K562 (cell line): ENCODE measurements around the gene OCIAD1.

Experiments
- FOXA1 ChIP-seq: fragments of 450-650 bp; IDR thresholded peaks from 2 replicates; pipeline ENCODE4 v1.6.1; 2016; ENCODE audit warnings: mild to moderate bottlenecking, borderline replicate concordance
- GABPA ChIP-seq: fragments of 200-800 bp; sonication (Bioruptor generic); conservative IDR thresholded peaks from 2 replicates; pipeline ENCODE4 v1.6.1; 2016; ENCODE audit warnings: low read depth, missing genetic modification characterization, missing compliant biosample characterization
- JUNB ChIP-seq: fragments of 450-650 bp; formaldehyde crosslinking; conservative IDR thresholded peaks from 2 replicates; pipeline ENCODE4 v1.4.0; 2020; ENCODE audit warnings: mild to moderate bottlenecking
- MXI1 ChIP-seq: IDR thresholded peaks from 2 replicates; pipeline ENCODE4 v1.6.1; 2011; ENCODE audit warnings: low read depth, mild to moderate bottlenecking, improper control_type of control experiment, low read length
- POLR2A ChIP-seq: fragments of 450-650 bp; conservative IDR thresholded peaks from 2 replicates; pipeline ENCODE4 v1.6.1; 2016
- ZNF354B ChIP-seq: fragments of 250-450 bp; sonication (Bioruptor Pico); IDR thresholded peaks from 2 replicates; pipeline ENCODE4 v1.4.0; 2020
- TF ChIP-seq, protein P1 (sequence below), 2 experiments: fragments of 450-650 bp; formaldehyde crosslinking in 1 of 2; IDR thresholded peaks; 2 replicates each; pipeline versions ENCODE4 v1.4.0 to v1.6.1; 2014 to 2020; ENCODE audit warnings: mild to moderate bottlenecking in 2 of 2, borderline replicate concordance in 1 of 2, low read depth in 1 of 2
- TF ChIP-seq, protein P2 (sequence below): sonication (generic); formaldehyde crosslinking; IDR thresholded peaks from 2 replicates; pipeline ENCODE4 v1.9.0; 2022; ENCODE audit warnings: mild to moderate bottlenecking, missing genetic modification reagents
- TF ChIP-seq, protein P3 (sequence below), 3 experiments: IDR thresholded peaks in 2 of 3; conservative IDR thresholded peaks in 1 of 3; 2 replicates each; pipeline ENCODE4 v1.5.1; 2011 to 2012; ENCODE audit warnings: low read length in 3 of 3, mild to moderate bottlenecking in 3 of 3, control low read depth in 2 of 3, improper control_type of control experiment in 1 of 3, inconsistent platforms in 1 of 3, low read depth in 1 of 3, mixed read lengths in 1 of 3, moderate library complexity in 1 of 3; ENCODE audit not compliant: insufficient read depth in 2 of 3
- TF ChIP-seq, protein P4 (sequence below): IDR thresholded peaks from 3 replicates; pipeline ENCODE4 v1.6.1; 2011; ENCODE audit warnings: borderline replicate concordance, mild to moderate bottlenecking; ENCODE audit not compliant: insufficient read length, insufficient read depth
- TF ChIP-seq, protein P5 (sequence below): IDR thresholded peaks from 2 replicates; pipeline ENCODE4 v1.6.1; 2011; ENCODE audit warnings: borderline replicate concordance, low read depth, mild to moderate bottlenecking, moderate library complexity, low read length; ENCODE audit not compliant: insufficient read depth, poor library complexity, severe bottlenecking

DNA sequence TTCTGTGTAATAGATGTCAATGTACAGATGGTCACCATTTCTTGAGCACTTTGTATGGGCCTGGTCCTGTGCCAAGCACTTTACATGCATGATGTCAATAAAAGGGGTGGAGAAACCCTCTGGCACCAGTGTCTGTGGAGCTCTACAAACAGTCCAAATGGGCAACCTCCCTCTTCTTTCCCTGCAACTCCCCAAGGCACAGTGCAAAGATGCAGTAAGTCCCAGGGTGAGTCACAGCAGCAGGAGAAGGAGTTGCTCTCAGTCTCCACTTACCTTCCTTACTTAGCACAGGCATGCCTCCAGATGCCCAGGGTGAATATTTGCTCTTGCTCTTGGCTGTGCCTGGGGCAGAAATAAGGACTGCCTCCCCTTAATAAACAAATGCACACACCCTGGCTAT, 71.4 kb downstream of the OCIAD1 start:
- TF ChIP-seq, protein P1, sequence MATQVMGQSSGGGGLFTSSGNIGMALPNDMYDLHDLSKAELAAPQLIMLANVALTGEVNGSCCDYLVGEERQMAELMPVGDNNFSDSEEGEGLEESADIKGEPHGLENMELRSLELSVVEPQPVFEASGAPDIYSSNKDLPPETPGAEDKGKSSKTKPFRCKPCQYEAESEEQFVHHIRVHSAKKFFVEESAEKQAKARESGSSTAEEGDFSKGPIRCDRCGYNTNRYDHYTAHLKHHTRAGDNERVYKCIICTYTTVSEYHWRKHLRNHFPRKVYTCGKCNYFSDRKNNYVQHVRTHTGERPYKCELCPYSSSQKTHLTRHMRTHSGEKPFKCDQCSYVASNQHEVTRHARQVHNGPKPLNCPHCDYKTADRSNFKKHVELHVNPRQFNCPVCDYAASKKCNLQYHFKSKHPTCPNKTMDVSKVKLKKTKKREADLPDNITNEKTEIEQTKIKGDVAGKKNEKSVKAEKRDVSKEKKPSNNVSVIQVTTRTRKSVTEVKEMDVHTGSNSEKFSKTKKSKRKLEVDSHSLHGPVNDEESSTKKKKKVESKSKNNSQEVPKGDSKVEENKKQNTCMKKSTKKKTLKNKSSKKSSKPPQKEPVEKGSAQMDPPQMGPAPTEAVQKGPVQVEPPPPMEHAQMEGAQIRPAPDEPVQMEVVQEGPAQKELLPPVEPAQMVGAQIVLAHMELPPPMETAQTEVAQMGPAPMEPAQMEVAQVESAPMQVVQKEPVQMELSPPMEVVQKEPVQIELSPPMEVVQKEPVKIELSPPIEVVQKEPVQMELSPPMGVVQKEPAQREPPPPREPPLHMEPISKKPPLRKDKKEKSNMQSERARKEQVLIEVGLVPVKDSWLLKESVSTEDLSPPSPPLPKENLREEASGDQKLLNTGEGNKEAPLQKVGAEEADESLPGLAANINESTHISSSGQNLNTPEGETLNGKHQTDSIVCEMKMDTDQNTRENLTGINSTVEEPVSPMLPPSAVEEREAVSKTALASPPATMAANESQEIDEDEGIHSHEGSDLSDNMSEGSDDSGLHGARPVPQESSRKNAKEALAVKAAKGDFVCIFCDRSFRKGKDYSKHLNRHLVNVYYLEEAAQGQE (IDR thresholded peaks at IDR 0.05; ENCODE audit: borderline replicate concordance): no peak
- TF ChIP-seq, protein P1 (CRISPR knock-in tag; IDR thresholded peaks at IDR 0.05; ENCODE audit: low read depth): no peak
- TF ChIP-seq, protein P2, sequence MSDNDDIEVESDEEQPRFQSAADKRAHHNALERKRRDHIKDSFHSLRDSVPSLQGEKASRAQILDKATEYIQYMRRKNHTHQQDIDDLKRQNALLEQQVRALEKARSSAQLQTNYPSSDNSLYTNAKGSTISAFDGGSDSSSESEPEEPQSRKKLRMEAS (CRISPR knock-in tag): no peak
- TF ChIP-seq FOXA1 (no peak), ZNF354B (CRISPR knock-in tag) (no peak), JUNB (no peak), POLR2A (no peak), GABPA (tag) (no peak), MXI1 (no peak)
- TF ChIP-seq, protein P3, sequence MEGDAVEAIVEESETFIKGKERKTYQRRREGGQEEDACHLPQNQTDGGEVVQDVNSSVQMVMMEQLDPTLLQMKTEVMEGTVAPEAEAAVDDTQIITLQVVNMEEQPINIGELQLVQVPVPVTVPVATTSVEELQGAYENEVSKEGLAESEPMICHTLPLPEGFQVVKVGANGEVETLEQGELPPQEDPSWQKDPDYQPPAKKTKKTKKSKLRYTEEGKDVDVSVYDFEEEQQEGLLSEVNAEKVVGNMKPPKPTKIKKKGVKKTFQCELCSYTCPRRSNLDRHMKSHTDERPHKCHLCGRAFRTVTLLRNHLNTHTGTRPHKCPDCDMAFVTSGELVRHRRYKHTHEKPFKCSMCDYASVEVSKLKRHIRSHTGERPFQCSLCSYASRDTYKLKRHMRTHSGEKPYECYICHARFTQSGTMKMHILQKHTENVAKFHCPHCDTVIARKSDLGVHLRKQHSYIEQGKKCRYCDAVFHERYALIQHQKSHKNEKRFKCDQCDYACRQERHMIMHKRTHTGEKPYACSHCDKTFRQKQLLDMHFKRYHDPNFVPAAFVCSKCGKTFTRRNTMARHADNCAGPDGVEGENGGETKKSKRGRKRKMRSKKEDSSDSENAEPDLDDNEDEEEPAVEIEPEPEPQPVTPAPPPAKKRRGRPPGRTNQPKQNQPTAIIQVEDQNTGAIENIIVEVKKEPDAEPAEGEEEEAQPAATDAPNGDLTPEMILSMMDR (IDR thresholded peaks at IDR 0.05 in 2 of 3, conservative IDR thresholded peaks at IDR 0.05 in 1 of 3; ENCODE audit: insufficient read depth in 2 of 3, low read depth in 1 of 3, low read length in 3 of 3): no peak
- TF ChIP-seq, protein P4, sequence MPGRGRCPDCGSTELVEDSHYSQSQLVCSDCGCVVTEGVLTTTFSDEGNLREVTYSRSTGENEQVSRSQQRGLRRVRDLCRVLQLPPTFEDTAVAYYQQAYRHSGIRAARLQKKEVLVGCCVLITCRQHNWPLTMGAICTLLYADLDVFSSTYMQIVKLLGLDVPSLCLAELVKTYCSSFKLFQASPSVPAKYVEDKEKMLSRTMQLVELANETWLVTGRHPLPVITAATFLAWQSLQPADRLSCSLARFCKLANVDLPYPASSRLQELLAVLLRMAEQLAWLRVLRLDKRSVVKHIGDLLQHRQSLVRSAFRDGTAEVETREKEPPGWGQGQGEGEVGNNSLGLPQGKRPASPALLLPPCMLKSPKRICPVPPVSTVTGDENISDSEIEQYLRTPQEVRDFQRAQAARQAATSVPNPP: no peak
- TF ChIP-seq, protein P5, sequence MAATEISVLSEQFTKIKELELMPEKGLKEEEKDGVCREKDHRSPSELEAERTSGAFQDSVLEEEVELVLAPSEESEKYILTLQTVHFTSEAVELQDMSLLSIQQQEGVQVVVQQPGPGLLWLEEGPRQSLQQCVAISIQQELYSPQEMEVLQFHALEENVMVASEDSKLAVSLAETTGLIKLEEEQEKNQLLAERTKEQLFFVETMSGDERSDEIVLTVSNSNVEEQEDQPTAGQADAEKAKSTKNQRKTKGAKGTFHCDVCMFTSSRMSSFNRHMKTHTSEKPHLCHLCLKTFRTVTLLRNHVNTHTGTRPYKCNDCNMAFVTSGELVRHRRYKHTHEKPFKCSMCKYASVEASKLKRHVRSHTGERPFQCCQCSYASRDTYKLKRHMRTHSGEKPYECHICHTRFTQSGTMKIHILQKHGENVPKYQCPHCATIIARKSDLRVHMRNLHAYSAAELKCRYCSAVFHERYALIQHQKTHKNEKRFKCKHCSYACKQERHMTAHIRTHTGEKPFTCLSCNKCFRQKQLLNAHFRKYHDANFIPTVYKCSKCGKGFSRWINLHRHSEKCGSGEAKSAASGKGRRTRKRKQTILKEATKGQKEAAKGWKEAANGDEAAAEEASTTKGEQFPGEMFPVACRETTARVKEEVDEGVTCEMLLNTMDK: no peak
